ENCODE measurements around the gene EBF3.

GRCh38 chr10:129936266-129936922 lies 27.7 kb downstream of the EBF3 start:
- TF ChIP-seq CTCF (IDR thresholded peaks at IDR 0.05) (no peak), POLR2AphosphoS5 (IDR thresholded peaks at IDR 0.05; ENCODE audit: low read depth, low read length) (no peak), TCF7L2 (IDR thresholded peaks at IDR 0.05; ENCODE audit: low read depth, low read length) (no peak), SIN3A (IDR thresholded peaks at IDR 0.05; ENCODE audit: borderline replicate concordance, insufficient read depth, low read depth, low read length) (no peak), REST (IDR thresholded peaks at IDR 0.05; ENCODE audit: insufficient read depth in 1 of 2, low read depth in 2 of 2, low read length in 1 of 2) (no peak)
